ENCODE data around the gene NDRG2.
"Not testable (repeated sequence)": the region's sequence is repeated elsewhere in the genome, so short reads cannot be mapped to it uniquely, and the experiment has no call there.

Gene NDRG2

DNA sequence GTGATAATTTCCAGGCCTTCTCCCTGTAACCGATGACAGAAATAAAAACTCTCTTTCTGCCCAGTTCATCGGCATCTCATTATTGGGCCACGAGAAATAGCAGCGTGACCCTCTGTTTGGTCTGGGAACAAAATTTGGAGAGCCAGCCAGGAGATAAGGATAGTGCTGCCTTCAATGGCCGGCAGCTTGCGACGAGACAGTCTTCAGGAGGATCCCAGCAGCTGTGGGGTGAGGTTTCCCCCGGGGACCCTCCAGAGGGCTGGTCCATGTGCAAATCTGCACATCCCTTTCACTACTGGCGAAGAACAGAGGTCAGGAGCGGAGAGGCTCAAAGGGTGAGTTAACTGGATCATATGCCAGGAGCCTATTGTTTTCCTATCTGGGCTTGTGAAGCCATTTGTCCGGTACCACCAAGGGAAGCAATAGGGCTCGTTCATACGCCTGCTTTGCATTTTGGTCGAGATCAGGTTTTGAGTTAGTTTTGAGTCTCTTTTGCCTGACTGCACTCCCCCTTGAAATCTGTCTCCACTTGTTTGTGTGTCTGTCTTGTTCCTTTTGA lies 21.0 kb downstream of the NDRG2 start:
- no peak for DNase-seq

DNA sequence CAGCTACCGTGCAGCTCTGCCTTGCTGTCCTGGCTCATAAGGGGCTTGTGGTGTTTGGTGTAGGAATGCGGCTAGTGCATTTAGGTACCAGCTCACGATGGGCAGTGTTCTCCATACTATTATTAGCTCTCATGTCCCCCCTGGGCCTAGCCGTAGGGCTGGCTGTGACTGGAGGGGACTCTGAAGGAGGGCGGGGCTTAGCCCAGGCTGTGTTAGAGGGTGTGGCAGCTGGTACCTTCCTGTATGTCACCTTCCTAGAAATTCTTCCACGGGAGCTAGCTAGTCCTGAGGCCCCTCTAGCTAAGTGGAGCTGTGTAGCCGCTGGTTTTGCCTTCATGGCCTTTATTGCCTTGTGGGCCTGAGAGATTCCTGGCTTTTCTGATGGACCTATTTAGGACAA lies 23.6 kb downstream of the NDRG2 start:
- DNase-seq, result no peak

DNA sequence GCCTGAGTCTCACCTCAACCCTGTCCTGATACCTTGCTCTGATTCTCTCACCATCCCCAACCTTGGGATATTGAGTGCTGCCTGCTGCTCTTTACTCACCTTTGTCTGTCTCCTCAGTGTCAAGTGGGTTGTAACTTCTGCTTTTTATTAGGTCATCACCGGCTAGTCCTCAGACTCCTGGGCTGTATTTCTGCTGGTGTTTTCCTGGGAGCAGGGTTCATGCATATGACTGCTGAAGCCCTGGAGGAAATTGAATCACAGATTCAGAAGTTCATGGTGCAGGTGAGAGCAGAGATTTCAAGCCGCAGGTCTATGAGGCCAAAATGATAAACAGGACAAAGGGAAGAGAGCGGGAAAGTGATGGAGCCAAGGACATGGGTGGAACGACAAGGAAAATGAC lies 25.3 kb downstream of the NDRG2 start:
- DNase-seq, result no peak

DNA sequence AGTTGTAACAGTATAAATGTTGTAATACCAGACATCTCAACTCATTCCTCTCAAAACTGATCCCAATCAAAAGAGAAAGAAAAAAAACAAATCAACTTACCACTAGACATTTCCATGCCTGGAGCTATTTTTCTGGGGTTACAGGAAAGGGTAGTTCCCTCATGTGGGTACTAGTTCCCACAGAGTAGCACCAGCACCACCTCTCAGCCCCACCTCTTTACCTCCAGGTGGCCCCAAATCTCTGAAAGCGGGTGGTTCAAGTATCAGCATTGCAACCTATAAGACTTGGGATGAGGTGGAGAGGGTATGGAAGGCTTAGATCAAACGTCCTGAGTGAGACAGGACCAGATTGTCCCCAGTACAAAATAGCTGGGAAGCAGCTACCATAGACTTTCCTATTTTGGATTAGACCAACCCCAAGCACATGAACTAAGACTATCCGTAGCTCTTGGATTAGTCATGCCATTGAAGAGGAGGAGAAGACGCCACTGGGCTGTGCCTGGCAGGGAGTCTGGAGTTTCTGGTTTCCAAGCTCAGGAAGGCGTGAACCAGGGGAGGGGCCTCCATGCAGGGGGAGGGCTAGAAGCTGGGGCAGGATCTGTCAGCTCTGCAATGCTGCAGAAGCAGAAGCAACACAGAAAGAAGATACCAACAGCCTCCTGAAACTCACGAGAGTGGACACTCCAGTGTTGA lies 26.0 kb downstream of the NDRG2 start, which contains the start of gene SLC39A2:
SLC39A2 (plus strand) TSS at position 620 of the 693 bp plus-strand sequence. CDS start 154 bp downstream, outside the sequence.
- DNase-seq, result no peak

DNA sequence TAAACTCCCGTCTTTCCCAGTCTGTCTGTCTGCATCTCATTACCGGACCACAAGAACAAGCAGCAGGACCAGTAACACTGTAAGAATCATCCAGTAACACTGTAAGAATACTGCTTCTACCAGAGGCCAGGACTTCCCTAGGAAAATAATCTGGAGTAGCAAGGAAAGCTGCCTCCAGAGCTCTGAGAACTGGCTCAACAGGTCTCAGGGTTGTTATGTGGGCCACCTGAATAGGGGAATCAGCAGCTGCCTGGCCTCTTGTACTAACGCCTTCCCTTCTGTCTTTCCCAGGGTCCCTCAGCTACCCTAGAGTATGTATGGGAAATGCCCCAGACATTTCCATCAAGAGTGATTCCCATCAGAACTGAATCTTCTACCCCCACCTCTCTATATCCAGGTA lies 26.7 kb downstream of the NDRG2 start:
- DNase-seq, result no peak

DNA sequence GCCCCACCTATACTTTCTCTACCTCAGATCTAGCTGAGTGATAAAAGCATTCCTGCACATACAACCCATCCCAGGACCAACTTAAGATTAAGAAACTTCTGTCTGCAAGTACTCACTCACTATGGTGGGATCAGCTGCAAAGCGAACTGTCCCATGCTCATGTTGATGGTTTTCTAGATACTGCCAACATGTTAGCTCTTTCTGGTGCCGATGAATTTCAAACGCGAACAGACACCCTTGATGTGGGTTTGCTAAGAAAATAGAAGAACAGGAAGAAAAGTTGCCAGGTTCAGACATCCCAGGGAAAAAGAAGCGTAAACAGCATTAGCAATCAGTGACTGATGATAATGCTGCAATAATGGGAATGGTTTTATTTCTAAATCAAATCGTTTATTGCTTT lies 27.3 kb downstream of the NDRG2 start:
- DNase-seq, result no peak

DNA sequence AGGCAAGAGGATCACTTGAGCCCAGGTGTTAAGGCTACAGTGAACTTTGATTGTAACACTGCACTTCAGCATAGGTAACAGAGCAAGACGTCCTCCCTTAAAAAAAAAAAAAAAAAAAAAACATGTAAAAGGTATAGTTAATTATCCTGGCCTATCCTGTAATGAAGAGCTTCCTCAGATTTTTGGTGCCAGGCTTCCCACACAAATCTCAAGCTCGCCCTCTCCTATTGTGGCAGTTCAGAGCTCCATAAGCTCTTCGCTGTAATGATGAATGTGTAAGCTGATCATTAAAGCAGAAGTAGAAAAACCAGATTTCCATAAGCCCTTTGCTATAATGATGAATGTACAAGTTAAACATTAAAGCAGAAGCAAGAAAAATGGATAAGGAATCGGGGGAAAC lies 27.7 kb downstream of the NDRG2 start:
- no peak for DNase-seq

DNA sequence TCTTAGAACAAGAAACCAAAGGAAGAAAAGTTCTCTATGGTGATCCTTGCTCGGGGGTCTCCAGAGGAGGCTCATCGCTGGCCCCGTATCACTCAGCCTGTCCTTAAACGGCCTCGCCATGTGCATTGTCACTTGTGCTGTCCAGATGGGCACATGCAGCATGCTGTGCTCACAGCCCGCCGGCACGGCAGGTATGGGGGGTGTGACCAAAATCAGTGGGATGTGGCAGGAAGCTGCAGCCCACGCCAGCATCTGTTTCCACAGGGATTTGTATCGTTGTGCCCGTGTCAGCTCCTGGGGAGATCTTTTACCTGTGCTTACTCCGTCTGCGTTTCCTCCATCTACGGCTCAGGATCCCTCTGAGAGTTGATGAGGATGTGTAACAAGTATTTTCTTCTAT lies 28.3 kb downstream of the NDRG2 start:
- no peak for DNase-seq

DNA sequence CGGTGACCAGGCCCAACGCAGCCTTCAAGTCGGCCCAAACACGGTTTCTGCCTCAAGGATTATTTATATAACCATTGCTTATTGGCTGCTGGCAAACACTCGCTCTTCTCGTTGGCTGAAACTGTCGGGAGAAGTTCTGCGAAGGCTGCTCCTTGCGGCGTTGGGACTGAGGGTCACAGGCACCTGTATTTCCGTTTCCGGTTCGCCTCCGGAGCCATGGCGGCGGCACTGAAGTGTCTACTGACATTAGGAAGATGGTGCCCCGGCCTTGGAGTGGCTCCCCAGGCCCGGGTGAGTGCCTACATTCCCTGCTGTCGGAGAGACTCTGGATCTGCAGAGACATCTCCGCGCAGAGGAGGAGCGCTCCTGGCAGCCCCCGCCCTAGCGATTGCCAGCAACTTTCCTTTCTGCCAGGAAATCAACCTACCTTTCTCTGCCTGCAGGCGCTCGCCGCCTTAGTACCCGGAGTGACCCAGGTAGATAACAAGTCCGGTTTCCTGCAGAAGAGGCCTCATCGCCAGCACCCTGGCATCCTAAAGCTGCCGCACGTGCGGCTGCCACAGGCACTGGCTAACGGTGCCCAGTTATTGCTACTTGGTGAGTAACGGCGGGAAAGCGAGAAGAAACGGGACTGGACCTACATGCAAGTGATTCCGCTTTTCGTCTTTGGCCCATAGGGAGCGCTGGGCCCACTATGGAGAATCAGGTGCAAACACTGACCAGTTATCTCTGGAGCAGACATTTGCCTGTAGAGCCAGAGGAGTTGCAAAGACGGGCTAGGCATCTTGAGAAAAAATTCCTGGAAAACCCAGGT lies 34.9 kb downstream of the NDRG2 start, which contains the start of gene METTL17:
METTL17 (plus strand) TSS at position 194 of the 814 bp plus-strand sequence; CDS start at position 217, 23 bp downstream.
- DNase-seq, result peak; percentile 92

DNA sequence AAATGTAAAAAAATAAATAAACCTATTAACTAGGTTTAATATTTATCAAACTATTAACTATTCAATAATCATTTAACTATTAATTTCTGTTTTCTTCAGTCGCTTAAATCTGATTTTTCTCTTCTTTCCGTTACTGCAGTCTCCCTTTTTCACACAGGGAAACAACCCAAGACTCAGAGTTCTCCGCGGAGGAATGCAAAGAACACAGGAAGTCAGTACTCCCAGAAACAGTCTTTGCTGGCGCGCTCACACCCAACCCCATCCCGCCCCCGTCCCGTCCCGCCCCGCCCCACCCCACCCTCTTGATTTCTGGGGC lies 35.4 kb downstream of the NDRG2 start:
- no peak for DNase-seq

DNA sequence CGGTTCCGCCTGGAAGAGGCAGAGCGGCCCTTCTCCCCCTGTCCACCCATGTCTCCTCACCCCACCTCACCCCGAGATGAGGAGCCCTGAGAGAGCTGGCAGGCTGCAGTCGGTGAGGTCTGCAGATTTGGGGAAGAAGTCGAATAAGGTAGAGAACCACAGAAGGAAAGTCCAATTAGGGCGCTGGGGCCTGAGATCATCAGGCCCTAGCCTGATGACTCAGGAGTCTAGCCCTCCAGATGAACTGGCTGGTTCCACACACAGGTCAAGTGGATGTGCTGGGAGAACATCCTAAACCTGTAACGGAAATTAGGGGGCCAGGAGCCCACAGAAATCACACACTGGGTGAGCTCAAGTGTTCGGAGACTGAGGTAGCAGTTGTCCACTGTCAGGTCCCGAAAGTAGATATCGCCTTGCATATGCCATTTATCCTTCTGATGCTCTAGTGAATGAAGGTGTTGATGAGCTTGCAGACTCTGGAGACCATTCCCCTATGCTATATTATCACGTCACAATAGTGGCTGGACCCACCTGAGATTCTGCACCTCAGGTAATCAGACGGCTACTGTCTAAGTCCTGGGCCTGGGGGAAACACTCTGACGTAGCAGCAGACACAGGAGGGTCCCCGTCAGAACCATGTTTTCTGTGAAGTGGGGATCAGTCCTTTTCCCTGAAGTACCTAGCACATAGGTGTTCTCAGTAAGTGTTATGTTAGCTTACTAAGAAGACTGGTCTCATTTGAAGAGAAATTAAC lies 36.0 kb downstream of the NDRG2 start:
- DNase-seq, result no peak

DNA sequence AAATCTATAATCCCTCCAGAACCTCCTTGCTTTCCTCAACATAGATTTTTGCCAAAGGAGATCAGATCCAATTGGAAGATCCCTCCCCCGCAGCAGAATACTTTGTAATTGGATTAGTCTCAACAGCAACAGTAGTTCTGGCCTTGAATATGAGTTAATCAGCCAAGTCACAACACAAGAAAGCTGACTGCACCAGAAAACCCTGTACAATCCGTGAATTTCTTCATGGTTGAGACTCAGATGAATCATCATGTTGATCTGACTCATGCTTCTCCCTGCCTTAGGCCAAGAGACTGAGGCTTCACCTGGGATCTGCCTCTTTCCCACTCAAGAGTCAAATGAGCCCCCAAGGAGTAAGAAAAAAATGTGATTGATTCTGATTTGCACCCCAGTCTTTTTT lies 38.0 kb downstream of the NDRG2 start:
- no peak for DNase-seq

DNA sequence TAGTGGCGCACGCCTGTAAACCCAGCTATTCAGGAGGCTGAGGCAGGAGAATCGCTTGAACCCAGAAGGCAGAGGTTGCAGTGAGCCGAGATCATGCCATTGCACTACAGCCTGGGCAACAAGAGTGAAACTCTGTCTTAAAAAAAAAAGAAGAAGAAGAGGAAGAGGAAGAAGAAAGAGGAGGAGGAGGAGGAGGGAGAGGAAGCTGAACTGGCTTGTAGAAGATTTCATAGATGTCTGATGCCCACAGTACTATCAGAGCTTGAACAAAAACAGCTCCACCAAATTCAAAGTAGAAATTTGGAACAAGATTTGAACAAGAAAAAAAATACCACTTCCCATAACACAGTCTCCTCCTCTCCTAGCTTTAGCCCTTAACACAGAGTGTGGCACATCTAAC lies 39.2 kb downstream of the NDRG2 start:
- DNase-seq, result not testable (repeated sequence)

DNA sequence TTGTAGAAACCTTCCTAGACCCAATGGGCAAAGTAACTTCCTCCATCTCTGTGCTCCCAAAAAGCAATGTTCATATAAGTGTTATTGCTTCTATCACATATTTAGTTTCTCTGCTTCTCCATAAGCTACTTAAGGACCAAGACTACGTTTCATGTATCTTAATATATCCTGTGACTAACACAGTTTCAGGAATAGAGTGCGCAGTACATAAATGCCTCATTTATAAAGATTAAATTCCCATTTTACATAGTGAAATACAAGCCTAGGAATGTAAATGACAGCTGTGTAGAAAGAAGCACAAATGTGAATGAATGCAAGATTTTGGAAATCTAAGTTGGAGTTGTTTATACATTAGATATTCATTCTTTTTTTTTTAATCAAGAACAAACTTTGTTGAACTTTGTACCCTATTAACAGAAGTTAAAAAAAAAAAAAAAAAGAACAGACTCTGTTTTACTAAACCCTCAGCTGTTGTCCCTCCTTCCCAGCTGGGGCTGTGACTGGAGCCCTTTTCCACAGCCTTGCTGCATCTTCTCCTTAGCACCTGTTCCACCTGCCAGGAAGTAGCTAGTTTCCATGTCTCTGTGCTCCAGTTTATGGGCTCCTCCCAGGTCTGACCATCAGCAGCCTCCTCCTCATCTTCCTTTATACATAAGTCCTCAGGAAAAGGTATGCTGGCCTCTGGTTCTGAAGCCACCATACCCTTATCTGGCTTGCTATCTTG lies 42.1 kb downstream of the NDRG2 start:
- DNase-seq, result no peak

DNA sequence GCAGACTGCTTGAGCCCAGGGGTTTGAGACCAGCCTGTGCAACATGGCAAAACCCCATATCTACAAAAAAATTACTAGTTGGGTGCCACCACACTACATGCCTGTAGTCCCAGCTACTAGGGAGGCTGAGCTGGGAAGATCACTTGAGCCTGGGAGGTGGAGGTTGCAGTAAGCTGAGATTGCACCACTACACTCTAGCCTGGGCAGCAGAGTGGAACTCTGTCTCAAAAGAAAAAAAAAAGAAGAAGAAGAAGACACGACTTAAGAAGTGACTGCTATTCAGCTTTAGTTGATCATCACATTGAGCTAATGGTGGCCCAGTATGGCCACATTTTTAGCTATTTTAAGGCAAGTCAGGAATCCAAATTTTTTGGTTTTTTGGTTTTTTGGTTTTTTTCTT lies 44.0 kb downstream of the NDRG2 start:
- no peak for DNase-seq

DNA sequence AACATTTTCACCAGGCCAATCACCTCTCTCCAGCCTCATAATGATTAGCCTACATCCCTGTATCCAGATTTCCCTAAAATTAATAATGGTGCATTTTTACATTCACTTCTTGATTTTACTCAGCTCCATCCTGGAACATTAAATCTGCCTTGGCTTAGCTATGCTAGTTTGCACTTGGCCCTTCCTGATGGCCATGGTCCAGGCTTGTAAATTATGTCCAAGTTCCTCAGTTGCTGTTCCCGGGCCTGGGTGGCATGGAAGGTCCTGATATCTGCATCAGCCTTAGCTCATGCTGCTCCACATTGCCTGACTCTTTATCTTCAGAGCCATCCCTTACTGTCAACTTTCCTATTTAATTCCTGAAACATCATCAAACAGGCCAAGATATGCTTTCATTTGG lies 46.2 kb downstream of the NDRG2 start:
- DNase-seq, result no peak

DNA sequence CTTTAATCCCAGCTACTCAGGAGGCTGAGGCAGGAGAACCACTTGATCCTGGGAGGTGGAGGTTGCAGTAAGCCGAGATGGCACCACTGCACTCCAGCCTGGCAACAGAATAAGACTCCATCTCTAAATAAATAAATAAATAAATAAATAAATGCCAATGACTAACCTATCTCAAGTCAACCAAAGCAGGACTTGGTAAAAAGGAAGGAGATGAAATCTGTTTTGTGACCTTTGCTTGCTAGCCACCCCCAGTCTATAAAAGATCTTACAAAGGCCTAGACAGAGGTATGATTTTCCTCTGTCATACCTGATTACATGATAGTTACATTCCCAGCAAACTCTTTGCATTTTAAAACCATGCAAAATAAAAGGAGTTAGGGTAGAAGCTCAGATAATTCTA lies 48.6 kb downstream of the NDRG2 start:
- no peak for DNase-seq

DNA sequence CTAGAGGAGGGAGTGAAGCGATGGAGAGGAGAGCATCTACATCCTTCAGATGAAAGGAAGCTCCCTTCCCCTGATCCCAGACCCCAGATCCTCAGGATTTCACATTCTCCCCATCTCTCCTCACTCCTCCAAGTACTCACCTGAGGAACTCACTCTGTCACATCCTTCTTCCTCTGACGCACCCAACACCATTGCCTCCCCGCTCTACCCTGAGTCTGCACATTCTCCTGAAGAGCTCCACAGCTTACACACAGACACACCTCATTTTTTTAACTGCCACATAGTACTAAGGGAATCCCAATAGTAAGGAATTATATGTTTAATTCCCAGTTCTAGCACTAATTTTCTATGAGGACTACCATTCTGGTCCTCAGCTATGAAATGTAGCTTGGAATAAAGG lies 51.4 kb downstream of the NDRG2 start:
- no peak for DNase-seq

DNA sequence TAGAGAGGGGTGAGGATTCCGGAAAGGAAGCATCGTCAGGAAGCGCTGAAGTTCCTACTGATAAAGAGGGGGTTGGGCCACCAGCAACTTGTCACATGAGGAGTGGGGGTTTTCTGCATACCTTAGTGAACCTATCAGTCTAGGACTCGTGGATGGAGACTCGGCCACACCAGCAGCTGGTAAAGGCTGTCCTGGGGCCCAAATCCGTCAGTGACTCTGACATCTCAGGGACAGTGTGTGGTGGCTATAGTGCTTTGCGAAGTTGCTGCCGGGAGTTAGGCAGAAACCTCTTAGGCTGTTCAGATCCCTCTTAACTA lies 53.2 kb downstream of the NDRG2 start:
- DNase-seq, result no peak

DNA sequence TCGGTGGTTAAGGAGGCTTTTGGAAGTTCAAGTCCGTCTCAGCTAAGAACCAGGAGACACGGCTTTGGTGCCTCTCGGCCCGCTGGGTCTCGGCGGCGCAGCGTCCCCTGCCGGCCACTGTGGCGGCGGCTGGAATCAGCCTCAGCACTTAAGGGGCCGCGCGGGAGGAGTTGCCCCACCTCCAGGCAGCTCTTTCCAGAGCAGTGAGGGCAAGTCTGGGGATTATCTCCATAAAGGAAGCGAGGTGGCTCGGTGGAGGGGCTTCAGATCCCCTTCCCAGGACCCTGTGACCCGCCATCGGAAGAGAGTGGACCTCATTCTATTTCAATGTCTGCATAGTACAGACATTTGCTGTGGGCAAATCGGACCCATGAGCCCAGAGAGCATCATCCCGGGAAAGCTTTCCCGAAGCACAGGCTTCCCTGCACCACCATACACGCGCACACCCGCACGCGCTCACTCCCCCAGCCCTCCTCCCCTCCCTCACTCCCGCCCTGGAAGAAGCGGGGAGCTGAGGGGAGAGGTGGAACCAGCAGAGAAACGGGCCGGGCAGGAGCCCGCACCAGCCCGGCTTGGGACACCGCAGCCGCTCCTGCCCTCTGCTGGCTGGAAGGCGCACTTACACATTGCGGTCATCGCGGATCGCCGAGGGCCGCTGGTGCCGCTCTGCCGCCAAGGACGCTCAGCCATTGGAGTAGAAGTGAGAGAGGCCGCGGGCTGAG lies 53.7 kb downstream of the NDRG2 start:
- DNase-seq, result peak; percentile 73

DNA sequence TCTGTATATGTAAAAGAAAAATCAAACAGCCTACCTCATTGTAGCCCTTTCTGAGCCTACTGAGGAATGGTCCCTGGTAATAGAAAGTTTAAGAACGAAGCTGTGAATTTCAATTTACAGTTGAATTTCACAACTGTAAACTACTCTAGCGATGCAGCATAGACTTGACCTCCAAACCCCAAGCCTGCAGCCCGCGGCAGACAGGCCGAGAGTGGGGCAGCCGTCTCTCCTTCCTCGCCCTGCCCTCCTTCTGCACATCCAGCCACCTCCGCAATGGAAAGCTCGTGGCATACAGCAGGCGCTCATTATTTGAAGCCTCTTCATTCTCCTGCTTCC lies 54.2 kb downstream of the NDRG2 start:
- DNase-seq, result no peak

DNA sequence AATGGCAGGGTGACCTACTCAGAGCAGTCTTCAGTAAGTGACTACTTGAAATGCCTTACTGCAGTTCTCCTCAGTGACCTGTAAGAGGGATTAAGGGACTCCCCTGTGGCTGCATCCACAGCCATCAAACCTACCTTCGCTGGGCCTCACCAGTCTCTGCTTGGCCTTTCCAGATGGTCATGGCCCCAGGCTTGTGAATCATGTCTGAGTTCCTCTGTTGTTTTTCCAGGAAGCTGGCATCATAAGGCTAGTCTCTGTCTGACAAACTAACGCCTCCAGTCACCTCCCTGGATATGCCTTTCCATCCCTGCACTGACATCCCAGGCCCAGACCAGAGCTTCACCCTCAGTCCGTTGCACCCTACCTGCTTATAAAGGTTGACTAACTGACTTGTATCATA lies 55.5 kb downstream of the NDRG2 start:
- DNase-seq, result no peak
